A673 (cell line): ENCODE measurements around the gene CCL5.

Source experiments
- CTCF ChIP-seq: fragments of 300-800, 200-600 bp; sonication (generic); conservative IDR thresholded peaks from 2 replicates; pipeline ENCODE4 v1.5.1; 2017; ENCODE audit warnings: low read depth, mild to moderate bottlenecking, antibody characterized with exemption, low read length, moderate library complexity, mixed read lengths
- EZH2 ChIP-seq: fragments of 200-600 bp; sonication (generic); IDR thresholded peaks from 2 replicates; pipeline ENCODE4 v1.6.1; 2017; ENCODE audit warnings: borderline replicate concordance, low read depth, mild to moderate bottlenecking, mixed read lengths, antibody characterized with exemption, low read length; ENCODE audit not compliant: poor library complexity, severe bottlenecking

DNA sequence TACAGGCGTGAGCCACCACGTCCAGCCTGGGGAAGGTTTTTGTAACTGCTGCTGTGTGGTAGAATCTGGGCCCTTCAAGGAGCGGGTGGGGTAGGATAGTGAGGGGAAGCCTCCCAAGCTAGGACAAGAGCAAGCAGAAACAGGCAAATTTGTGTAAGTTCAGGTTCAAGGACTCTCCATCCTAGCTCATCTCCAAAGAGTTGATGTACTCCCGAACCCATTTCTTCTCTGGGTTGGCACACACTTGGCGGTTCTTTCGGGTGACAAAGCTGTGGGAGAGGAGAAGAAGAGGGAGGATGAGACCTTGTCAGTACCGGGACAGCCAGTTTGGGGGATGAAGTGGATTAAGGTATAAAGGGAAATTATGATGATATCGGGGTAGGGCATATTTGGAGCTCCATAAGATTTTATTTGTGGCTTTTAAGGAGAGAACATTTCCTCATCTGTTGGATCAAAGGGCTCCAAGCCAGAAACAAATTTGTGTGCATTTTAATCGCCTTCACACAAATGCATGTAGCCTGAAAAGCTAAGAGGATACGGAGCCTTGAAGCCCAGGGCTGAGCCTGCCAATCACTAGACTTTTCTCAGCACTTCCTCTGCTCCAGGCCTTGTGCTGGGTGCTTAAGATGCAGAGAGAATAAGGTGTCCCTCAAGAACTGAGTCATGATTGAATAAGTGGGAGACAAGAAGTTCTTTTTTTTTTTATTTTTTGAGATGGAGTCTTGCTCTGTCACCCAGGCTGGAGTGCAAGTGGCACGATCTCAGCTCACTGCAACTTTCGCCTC lies 7.8 kb downstream of the CCL5 start:
- TF ChIP-seq CTCF (no peak), EZH2 (no peak)
